Neural progenitor cell (in vitro differentiated cells): ENCODE data around the gene KPTN. TPM values are rescaled to one million over a fixed set of nuclear protein-coding genes. Genes with fewer than 3 reads are reported as not detected.
A peak's percentile ranks its signal among the peaks of the same experiment; 100 is the strongest.

Source experiments
- DNase-seq: peaks from one replicate; pipeline ENCODE4 v3.0.0-alpha.2; 2016; ENCODE audit warnings: low spot score
- H2AFZ ChIP-seq: fragments of 200-600 bp; sonication (generic); replicated peaks from 2 replicates; pipeline ENCODE4 v1.6.1; 2016; ENCODE audit warnings: antibody characterized with exemption
- H3F3A ChIP-seq: fragments of 200-600 bp; sonication (generic); 2 replicates; pipeline ENCODE4 v1.6.1; 2016; ENCODE audit warnings: antibody characterized with exemption, low read depth
- H3K27ac ChIP-seq: fragments of 200-600 bp; sonication (generic); 2 replicates; pipeline ENCODE4 v1.5.1; 2016; ENCODE audit warnings: mild to moderate bottlenecking
- H3K27me3 ChIP-seq: fragments of 200-600 bp; sonication (generic); 2 replicates; pipeline ENCODE4 v1.6.1; 2016; ENCODE audit warnings: mild to moderate bottlenecking, moderate library complexity
- H3K36me3 ChIP-seq: fragments of 200-600 bp; sonication (generic); 2 replicates; pipeline ENCODE4 v1.5.1; 2016
- H3K4me1 ChIP-seq: fragments of 200-600 bp; sonication (generic); 2 replicates; pipeline ENCODE4 v1.6.1; 2016; ENCODE audit warnings: mixed run types
- H3K4me2 ChIP-seq: fragments of 200-600 bp; sonication (generic); 2 replicates; pipeline ENCODE4 v1.6.1; 2016
- H3K4me3 ChIP-seq: fragments of 200-600 bp; sonication (generic); 2 replicates; pipeline ENCODE4 v1.5.1; 2016
- H3K79me2 ChIP-seq: fragments of 200-600 bp; sonication (generic); 2 replicates; pipeline ENCODE4 v1.6.1; 2016; ENCODE audit warnings: low read depth
- H3K9ac ChIP-seq: fragments of 200-600 bp; sonication (generic); 2 replicates; pipeline ENCODE4 v1.6.1; 2016
- H3K9me3 ChIP-seq: fragments of 200-600 bp; sonication (generic); 2 replicates; pipeline ENCODE4 v1.5.1; 2016; ENCODE audit warnings: low read depth
- H4K20me1 ChIP-seq: fragments of 200-600 bp; sonication (generic); 2 replicates; pipeline ENCODE4 v1.6.1; 2016; ENCODE audit warnings: low read depth
- H3K27ac Mint-ChIP-seq: 3 replicates; pipeline ENCODE4 v1.8.0; 2021; ENCODE audit warnings: mixed read lengths
- H3K27me3 Mint-ChIP-seq: 2 replicates; pipeline ENCODE4 v1.8.0; 2022; ENCODE audit warnings: low read depth, mild to moderate bottlenecking, inconsistent platforms, moderate library complexity, mixed read lengths; ENCODE audit not compliant: insufficient read depth
- H3K36me3 Mint-ChIP-seq: 3 replicates; pipeline ENCODE4 v1.8.0; 2021; ENCODE audit warnings: mixed read lengths
- H3K4me1 Mint-ChIP-seq: 3 replicates; pipeline ENCODE4 v1.8.0; 2021; ENCODE audit warnings: mixed read lengths
- H3K4me3 Mint-ChIP-seq: 3 replicates; pipeline ENCODE4 v1.8.0; 2021; ENCODE audit warnings: mild to moderate bottlenecking, moderate library complexity, mixed read lengths
- H3K9me3 Mint-ChIP-seq: 3 replicates; pipeline ENCODE4 v1.8.0; 2020; ENCODE audit warnings: mixed read lengths
- EZH2 ChIP-seq: fragments of 200-600 bp; sonication (generic); IDR thresholded peaks from 2 replicates; pipeline ENCODE4 v1.6.1; 2017; ENCODE audit warnings: antibody characterized with exemption, mild to moderate bottlenecking, moderate library complexity
- EZH2phosphoT487 ChIP-seq: fragments of 200-600 bp; sonication (generic); IDR thresholded peaks from 2 replicates; pipeline ENCODE4 v1.6.1; 2017; ENCODE audit warnings: antibody characterized with exemption
- total RNA-seq: library from RNA; depleted of rRNA; stranded (reverse); fragments of >200 nt; gene quantifications from 2 replicates; pipeline ENCODE4 v1.2.3, GENCODE V29; 2015; ENCODE audit warnings: low replicate concordance
- TF ChIP-seq, protein P1 (sequence below): fragments of 200-600 bp; sonication (generic); IDR thresholded peaks from 2 replicates; pipeline ENCODE4 v1.5.1; 2017; ENCODE audit warnings: antibody characterized with exemption, mild to moderate bottlenecking

KPTN gene
- total RNA-seq, 1 donor from 2014 or later, result 18.1 TPM

DNA sequence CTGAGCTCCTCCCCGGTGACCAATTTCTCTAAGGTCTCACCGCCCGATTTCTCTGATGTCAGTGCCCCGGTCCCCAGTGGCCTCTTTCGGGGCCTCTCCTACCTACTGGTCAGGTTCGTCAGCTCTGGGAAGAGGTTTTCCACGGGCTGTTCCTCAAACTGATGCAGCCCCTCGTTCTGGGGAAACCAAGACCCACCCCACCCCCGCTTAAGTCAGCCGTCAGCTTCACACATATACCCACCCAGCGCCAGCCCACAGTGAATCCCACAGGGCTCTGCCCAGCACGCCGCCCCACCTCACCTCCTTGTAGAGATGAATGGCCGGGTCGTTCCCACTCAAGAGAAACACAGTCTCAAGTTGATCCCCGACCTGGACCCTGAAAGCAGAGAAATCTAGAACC is 3.4 kb downstream of the KPTN start:
- H3F3A ChIP-seq, result peaks cover 28% of the 10 kb centered on the region
- peak overlapping the region; percentile 73 for H3K4me2 ChIP-seq
- H3K9ac ChIP-seq, result no peak overlapping the region
- H3K79me2 ChIP-seq, result no peaks in the 10 kb centered on the region
- Mint-ChIP-seq H3K9me3 (no peaks in the 10 kb centered on the region), H3K36me3 (no peaks in the 10 kb centered on the region), H3K4me1 (peaks cover 15% of the 10 kb centered on the region), H3K27ac (peak overlapping the region; percentile 53), H3K27me3 (peaks cover 18% of the 10 kb centered on the region), H3K4me3 (peak overlapping the region; percentile 64)
- H3K4me3 ChIP-seq, result peak overlapping the region; percentile 44
- H2AFZ ChIP-seq, result no peak overlapping the region
- peaks cover 3% of the 10 kb centered on the region for H4K20me1 ChIP-seq
- H3K27me3 ChIP-seq, result no peaks in the 10 kb centered on the region
- no peaks in the 10 kb centered on the region for H3K4me1 ChIP-seq
- H3K9me3 ChIP-seq, result no peaks in the 10 kb centered on the region
- no peak overlapping the region for H3K27ac ChIP-seq
- TF ChIP-seq, protein P1, sequence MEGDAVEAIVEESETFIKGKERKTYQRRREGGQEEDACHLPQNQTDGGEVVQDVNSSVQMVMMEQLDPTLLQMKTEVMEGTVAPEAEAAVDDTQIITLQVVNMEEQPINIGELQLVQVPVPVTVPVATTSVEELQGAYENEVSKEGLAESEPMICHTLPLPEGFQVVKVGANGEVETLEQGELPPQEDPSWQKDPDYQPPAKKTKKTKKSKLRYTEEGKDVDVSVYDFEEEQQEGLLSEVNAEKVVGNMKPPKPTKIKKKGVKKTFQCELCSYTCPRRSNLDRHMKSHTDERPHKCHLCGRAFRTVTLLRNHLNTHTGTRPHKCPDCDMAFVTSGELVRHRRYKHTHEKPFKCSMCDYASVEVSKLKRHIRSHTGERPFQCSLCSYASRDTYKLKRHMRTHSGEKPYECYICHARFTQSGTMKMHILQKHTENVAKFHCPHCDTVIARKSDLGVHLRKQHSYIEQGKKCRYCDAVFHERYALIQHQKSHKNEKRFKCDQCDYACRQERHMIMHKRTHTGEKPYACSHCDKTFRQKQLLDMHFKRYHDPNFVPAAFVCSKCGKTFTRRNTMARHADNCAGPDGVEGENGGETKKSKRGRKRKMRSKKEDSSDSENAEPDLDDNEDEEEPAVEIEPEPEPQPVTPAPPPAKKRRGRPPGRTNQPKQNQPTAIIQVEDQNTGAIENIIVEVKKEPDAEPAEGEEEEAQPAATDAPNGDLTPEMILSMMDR, result no peak
- no peak for TF ChIP-seq EZH2phosphoT487
- no peak for TF ChIP-seq EZH2
- no peaks in the 10 kb centered on the region for H3K36me3 ChIP-seq
- no peak for DNase-seq

DNA sequence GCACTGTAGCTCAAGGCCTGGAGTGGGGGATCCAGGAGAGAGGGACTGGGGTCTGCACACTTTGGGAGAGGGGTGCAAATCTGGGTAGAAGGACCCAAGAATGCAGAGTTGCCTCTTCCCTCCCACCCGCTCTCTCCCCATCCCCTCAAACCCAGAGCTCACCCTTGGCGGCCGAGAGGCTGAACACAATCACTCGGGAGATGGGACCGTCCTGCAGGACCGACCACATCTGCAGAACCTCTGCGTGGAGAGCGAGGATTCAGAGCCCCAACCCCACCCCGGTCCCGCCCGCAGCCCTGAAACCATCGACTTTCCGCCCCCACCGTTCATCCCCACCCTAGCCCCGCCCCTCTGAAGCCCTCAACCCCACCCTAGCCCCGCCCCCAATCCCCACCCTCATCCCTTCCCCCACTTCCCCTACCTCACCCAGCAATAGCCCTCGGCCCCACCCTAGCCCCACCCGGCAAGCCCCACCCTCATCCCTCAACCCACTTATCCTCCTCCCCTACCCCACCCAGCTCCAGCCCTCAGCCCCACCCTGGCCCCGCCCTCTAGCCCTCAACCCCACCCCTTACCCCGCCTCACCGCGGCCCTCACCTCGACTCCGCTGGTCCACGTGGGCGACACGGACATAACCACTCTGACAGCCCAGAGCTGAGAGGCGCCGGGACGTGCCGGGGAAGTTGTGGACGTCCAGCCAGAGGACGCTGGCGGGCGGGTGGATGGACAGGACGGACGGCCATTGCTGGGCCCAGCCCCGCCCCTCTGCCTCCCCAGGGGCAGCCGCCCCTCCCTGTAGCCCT is 4.1 kb downstream of the KPTN start:
- peak; percentile 77 for DNase-seq
- peaks cover 3% of the 10 kb centered on the region for H4K20me1 ChIP-seq
- H3K4me1 Mint-ChIP-seq, result peaks cover 13% of the 10 kb centered on the region
- peak overlapping the region; percentile 73 for H3K4me2 ChIP-seq
- H3K36me3 ChIP-seq, result no peaks in the 10 kb centered on the region
- H3K79me2 ChIP-seq, result no peaks in the 10 kb centered on the region
- no peaks in the 10 kb centered on the region for H3K36me3 Mint-ChIP-seq
- H3K4me3 ChIP-seq, result peak overlapping the region; percentile 44
- H3F3A ChIP-seq, result peaks cover 21% of the 10 kb centered on the region
- H3K4me1 ChIP-seq, result no peaks in the 10 kb centered on the region
- H3K9ac ChIP-seq, result no peak overlapping the region
- H3K27ac Mint-ChIP-seq, result no peak overlapping the region
- no peak overlapping the region for H3K27ac ChIP-seq
- TF ChIP-seq, protein P1, result no peak
- no peak for TF ChIP-seq EZH2
- no peak for TF ChIP-seq EZH2phosphoT487
- H2AFZ ChIP-seq, result peak overlapping the region; percentile 72
- H3K27me3 Mint-ChIP-seq, result peaks cover 18% of the 10 kb centered on the region
- H3K9me3 Mint-ChIP-seq, result no peaks in the 10 kb centered on the region
- H3K27me3 ChIP-seq, result no peaks in the 10 kb centered on the region
- H3K9me3 ChIP-seq, result no peaks in the 10 kb centered on the region
- no peak overlapping the region for H3K4me3 Mint-ChIP-seq

DNA sequence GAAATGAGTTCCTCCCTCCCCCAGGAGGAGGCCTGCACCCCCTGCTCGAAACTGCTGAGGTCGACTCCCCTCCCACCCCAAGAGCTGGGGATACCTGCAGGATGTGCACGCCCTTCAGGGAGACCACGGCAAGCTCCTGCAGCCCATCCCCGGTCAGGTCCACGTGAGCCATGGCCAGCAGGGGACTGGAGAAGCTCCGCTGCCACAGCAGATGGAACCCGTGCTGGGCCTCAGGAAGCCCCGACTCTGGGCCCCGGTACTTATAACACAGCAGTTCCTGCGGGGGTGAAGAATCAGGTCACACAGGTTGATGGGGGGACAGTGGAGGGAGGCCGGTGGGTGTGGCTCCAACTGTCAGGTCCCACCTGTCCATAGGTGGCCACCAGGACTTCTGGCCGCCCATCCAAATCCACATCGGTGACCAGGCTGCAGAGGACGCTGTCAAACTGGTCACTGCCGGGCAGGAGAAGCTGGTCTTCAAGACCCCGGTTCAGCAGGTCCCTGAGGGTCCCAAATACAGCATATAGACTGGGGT is 7.5 kb downstream of the KPTN start:
- Mint-ChIP-seq H3K27ac (no peak overlapping the region), H3K36me3 (no peaks in the 10 kb centered on the region), H3K4me1 (peaks cover 9% of the 10 kb centered on the region), H3K4me3 (no peak overlapping the region), H3K9me3 (no peaks in the 10 kb centered on the region), H3K27me3 (peaks cover 14% of the 10 kb centered on the region)
- Histone ChIP-seq H3K27me3 (peaks cover 2% of the 10 kb centered on the region), H3K4me1 (no peaks in the 10 kb centered on the region), H3K36me3 (no peaks in the 10 kb centered on the region), H3K9ac (no peak overlapping the region), H2AFZ (no peak overlapping the region), H3K4me3 (no peak overlapping the region), H3K27ac (no peak overlapping the region), H3K79me2 (no peaks in the 10 kb centered on the region), H3K9me3 (no peaks in the 10 kb centered on the region), H3F3A (peaks cover 18% of the 10 kb centered on the region), H4K20me1 (peaks cover 12% of the 10 kb centered on the region), H3K4me2 (no peak overlapping the region)
- TF ChIP-seq EZH2 (no peak), EZH2phosphoT487 (no peak)
- TF ChIP-seq, protein P1, result no peak
- no peak for DNase-seq
